GM19372 (cell line): Measurements from ENCODE around the gene ATPAF1.
"Not testable (repeated sequence)": the region's sequence is repeated elsewhere in the genome, so short reads cannot be mapped to it uniquely, and the experiment has no call there.

Experiments used
- ATAC-seq: cut with Tn5 transposase; IDR thresholded peaks from one replicate; pipeline ENCODE4 v1.9.1; 2021; ENCODE audit warnings: mild to moderate bottlenecking, low read depth, moderate library complexity; ENCODE audit not compliant: unreplicated experiment

ATPAF1 gene, protein sequence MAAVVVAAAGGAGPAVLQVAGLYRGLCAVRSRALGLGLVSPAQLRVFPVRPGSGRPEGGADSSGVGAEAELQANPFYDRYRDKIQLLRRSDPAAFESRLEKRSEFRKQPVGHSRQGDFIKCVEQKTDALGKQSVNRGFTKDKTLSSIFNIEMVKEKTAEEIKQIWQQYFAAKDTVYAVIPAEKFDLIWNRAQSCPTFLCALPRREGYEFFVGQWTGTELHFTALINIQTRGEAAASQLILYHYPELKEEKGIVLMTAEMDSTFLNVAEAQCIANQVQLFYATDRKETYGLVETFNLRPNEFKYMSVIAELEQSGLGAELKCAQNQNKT

DNA sequence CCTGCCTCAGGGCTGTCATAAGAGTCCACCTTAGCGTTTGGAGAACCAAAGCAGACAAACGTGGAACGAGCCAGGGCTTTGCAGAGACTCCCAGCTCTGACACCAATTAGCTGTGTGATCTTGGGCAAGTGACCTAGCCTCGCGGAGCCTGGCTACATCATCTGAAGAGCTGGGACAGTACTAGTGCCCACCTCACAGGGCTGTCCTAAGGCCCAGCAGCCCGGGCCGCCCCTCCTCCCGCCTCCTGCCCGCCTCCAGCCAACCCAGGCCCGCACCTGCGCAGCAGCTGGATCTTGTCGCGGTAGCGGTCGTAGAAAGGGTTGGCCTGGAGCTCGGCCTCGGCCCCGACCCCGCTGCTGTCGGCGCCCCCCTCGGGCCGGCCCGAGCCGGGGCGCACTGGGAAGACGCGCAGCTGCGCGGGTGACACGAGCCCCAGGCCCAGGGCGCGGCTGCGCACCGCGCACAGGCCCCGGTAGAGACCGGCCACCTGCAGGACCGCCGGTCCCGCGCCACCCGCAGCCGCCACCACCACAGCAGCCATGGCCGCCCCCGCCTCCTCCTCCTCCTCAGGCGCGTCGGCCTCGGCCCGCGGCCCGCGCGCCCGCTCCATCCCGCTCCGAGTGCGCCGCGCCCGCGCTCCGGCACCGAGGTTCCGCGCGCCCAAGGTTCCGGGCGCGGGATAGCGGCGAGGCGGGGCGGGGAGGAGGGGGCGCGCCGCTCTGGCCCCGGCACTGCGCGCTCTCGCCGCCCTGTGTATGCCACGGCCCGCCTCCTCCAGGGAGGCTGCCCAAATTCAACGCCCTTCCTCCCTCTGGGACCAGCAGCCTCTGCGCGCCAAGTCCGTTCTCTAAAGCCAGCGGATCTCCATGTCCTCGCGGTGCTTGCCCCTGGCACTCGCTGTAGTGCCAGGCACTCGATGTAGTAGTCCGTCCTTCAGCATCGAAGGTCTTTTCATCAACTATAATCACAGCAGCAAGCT is at the start of gene ATPAF1:
Gene ATPAF1 (minus strand): TSS at position 583 of the 979 bp plus-strand sequence. CDS start 42 bp downstream, at position 541.
- ATAC-seq, result peak; percentile 82

DNA sequence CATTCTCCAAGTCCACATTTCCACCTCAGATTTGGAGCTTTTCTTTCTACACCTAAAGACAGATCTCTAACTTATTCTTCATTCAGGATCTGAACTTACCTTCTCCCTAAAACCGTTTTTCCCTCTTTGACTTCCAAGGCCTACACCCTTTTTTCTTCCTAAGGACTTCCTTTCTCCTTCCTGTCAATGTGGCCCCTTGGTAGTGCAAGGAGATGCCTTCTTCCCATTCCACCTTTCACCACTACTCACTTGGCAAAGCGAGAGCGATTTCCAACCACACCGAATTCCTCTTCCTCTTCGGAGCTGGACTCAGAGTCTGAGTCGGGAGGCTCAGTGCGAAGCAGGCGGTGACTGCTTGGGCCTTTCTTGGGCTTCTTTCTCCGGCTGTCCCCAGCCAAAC is 49.5 kb upstream of the ATPAF1 start:
- no peak for ATAC-seq

DNA sequence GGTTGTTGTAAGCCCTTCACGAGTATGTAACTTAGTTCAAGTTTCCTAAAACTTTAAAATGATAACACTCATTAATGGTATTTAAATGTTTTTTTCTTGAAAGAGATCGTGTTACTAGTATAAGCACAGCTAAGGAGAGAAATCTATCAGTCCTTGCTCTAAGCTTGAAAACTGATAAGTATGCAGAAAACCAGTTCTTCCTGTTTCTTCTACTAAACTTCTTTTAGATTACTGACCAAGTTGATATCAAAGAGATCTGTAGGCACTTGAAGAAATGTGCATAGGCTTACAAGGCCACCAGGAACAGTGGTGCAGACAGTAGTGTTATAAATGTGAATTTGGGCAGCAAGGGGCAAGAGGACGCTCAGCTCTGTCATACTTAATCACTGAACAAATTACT is 46.8 kb upstream of the ATPAF1 start:
- no peak for ATAC-seq

DNA sequence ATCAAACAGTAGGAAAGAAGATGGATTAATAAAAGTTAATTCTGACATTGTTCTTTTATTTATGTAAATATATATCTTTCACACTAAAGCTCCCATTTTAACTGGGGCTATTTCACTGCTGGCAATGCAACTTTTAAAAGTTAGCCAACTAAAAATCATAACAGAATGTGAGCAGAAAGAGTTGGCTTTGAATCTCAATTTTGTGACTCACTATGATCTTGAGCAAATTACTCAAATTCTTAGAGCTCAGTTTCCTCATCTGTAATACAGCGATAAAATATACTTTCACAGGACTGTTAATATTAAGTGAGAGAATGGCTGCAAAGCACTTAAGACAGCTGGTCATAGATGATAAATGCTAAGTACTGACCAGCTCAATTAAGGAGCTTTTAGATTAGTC is 40.0 kb upstream of the ATPAF1 start:
- ATAC-seq, result no peak

DNA sequence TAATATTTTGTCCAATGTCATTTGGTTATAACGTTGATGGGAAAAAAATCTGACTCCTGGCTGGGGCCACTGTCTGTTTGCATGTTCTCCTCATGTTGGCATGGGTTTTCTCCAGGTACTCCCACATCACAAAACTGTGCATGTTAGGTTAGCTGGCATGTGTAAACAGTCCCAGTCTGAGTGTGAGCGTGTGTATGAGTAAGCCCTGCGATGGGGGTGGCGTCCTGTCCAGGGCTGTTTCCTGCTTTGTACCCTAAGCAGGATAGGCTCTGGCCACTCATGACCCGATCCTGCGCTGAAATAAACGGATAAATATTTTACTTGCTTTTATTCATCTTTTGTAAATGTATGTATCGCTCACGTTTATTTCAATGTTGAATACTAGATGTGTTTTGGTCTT is 37.2 kb upstream of the ATPAF1 start:
- no peak for ATAC-seq

DNA sequence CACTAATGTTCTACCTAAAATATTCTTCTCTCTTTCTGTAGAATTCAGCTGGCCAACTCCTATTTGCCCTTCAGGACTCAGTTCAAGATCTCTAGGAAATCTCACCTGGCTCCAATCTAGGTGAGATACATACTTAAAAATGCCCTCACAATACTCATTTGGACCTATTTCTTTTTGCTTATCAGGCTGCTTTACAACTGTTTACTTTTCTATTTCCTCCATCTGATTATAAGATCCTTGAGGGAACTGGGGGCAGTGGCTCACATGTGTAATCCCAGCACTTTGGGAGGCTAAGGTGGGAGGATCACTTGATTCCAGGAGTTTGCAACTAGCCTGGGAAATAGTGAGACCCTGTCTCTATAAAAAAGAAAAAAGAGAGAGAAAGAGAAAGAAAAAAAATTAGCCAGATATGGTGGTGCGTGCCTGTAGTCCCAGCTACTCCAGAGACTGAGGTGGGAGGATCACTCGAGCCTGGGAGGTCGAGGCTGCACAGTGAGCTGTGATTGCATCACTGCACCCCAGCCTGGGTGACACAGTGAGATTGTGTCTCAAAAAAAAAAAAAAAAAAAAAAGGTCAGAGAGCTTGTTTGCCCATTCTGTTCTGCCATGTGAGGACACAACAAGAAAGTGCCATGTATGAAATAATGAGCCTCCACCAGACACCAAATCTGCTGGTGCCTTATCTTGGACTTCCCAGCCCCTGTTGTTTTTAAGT is 35.9 kb upstream of the ATPAF1 start:
- ATAC-seq, result no peak

DNA sequence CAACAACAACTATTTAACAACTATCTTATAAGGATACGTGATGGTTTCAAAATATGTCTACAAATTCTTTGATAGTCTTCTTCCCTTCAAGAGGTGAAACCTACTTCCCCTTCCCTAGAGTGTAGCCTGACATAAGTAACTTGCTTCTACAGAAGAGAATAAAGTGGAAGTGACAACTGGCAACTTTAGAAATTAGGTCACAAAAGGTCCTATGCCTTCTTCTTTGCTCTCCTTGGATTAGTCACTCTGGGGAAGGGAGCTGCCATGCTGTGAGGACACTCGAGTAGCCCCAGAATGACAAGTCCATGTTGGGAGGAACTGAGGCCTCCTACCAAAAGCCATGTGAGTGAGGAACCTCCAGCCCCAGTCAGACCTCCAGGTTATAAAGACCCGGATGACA is 31.5 kb upstream of the ATPAF1 start:
- no peak for ATAC-seq

DNA sequence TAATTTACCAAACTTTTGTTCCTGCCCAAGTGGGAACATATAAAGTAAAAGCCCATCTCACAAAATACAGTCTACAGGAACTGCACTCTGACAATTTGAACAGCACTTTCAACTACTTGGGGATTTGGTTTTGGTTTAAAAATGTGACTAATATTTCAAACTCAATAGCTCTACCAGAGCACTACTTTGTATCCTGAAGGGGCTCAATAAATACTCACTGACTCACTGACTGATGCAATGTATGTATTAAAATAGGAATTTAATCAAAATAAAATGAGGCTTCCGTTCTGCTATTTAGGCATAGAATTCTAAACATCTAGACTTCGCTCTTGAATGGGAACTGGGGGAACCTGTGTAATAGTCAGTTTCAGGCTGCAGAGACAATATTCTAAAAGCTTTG is 28.9 kb upstream of the ATPAF1 start:
- ATAC-seq, result no peak

DNA sequence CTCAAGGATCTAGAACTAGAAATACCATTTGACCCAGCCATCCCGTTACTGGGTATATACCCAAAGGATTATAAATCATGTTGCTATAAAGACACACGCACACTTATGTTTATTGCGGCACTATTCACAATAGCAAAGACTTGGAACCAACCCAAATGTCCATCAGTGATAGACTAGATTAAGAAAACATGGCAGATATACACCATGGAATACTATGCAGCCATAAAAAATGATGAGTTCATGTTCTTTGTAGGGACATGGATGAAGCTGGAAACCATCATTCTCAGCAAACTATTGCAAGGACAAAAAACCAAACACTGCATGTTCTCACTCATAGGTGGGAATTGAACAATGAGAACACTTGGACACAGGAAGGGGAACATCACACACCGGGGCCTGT is 26.5 kb upstream of the ATPAF1 start:
- ATAC-seq, result not testable (repeated sequence)

DNA sequence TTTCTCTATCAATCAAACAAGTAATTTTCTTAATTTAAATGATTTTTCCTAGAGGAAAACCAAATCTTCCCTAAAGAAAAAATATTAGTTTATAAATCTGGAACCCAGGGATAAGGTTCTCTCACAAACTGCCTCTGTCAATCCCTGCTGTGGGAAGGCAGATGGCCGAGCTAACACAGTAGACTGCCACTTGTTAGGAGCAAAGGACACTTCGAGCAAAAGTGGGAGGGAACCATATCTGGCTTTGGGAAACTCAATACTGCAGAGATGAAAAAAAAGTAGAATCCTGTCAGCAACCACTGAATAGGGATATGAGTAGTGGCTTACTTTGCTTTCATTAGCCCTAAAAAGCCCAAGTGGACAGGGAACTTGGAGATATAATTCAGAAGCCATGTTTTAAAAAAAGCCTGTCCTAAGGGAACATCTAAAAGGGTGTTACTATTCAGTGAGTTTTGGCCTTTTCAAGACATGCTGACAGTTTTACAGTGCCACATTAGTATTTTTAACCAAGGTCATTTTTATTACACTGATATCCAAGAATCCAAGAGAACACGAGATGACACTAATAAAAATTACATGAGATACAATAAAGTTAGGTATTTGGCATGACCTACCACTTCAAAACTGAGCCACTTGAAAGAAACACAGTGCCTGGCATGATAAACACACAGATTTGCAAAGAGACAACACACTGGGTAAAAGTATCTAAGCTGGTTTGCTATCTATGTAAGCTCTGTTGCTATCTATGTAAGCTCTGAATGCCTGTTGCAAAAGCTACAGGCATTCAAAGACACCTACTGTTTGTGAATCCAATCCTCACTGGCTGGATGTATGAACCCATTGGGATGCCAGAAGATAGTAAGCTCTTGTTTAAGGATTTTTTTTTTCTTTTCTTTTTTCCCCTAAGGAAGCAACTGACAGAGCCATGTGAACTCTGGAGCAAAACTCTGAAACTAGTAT is 24.9 kb upstream of the ATPAF1 start:
- no peak for ATAC-seq

DNA sequence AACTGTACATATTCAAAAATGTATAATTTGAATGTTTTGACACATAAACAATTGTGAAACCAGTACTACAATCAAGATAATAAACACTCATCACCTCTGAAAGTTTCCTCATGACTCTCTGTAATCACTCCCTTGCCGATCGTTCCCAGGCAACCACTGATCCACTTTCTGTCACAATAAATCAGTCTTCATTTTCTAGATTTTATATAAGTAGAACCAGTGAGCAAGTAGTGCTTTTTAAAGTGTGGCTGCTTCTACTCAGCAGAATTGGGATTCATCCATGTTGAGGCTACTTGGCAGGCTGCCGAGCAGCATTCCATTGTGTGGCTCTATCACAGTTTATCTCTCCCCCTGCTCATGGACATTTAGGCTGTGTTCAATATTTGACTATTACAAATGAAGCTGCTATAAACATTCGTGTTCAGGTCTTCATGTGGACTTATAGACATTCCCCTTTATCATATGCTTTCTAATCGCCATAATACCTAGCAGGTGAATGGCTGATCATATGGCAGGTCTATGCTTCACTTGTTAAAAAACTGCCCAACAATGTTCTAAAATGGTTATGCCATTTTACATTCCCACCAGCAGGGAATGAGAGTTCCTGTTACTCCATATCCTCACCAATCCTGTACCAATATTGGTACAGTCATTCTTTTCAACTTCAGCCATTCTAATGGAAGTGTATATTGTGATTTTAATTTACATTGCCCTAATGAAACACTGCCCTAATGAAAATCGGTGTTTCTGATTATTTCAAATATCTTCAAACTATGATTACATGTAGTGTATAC is 24.0 kb upstream of the ATPAF1 start:
- ATAC-seq, result no peak

DNA sequence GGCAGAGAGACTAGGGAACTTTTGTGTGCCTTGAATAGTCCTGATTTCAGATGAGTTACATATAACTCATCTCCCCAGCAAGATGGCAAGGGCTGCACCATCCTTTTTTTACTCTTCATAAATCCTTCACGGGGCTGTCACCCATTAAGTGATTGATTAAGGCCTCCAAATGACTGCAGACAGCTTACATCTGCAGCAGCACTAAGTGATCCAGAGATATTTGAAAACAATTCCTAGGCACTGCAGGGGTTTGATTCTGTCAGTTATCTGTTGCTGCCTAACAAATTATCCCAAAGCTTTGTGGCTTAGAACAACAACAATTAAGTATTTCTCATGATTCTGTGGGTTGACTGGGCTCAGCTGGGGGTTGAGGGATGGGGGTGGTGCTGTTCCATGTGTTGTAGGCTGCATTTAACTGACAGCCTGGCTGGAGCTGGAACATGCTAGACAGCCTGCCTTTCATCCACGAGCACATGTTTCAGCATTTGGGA is 22.8 kb upstream of the ATPAF1 start:
- no peak for ATAC-seq

DNA sequence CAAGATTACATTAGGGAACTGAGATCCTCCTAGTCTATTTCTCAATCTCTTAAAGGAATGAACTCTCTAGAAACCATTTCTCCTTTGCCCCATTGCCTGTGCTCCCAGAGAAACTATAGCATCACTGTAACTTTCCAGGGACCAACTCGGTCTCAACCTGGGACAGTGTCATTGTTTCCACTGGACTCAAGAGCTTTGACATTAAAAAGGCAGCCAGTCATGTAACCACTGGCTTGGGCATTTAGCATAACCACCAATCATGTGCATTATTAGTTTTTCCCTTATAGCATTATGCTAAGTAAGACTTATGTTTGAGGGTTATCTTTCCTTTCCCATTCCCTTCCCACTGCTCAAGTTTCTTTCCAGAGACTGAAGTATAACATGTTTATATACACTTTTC is 21.7 kb upstream of the ATPAF1 start:
- ATAC-seq, result no peak

DNA sequence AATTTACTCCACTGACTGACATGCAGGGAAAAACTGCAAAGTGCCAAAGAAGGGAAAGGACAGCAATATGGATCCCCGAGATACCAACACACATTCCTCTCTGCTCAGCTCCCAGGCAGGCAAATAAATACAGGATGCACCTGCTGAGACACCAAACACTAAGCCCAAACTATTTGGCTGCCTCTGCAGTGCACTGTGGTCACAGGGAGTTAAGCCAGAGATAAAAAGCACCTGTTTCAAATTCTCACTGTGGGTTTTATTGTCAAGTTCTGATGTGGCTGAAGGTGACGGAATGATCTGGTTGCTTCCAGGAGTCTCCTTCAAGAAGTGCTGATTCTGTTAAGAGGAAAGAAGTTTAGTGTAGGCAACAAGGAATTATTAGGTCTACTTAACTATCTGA is 21.2 kb upstream of the ATPAF1 start:
- no peak for ATAC-seq

DNA sequence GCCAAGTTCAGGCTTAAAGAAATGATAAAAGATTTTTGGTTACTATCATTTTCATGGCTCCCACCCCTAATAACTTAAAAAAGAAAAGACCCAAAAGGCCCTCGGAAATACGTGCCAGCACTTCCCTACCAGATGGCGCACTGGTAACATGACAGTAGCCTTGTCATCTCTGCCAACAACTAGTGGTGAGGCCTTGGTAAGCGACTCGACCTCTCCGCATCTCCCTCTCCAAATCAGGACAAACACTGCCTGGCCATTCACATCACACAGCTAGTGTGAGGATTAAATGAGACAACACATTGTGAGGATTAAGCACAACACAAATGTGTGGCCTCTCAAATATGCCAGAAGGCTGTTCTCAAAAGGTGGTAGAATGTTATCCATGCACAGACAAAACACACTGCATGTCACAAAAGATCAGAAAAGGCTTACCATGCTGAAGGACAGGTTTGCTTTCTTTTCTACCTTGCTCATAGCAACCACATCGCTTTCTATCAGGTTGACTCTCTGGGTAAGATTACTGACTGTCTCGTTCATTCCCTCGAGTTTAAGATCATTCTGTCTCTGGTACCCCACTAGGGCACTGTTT is 19.9 kb upstream of the ATPAF1 start:
- ATAC-seq, result no peak

DNA sequence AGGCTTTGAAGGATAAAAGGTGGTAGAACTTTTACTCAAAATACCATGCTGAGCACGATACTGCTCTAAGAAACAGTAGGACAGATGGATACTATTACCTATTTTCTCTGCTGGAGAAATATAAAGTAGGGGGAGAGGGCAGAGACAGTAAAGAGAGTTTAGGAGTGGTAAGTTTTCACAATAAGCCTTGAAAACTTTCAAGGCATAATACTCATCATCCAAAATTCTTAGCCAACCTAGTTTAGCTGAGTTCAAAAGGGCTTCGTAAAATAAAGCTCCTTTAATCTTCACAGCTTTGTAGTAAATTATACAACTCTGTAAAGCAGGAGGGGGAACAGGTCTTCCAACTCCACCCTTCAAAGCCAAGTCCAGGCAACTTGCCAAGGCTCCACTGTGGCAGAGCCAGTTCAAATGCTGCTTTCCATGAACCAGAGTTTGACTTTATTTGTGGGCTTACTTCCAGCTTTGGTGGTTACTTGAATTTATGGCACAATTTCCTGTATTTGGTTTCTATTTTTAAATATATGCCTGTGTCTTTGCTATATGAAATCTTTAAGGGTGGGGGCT is 19.0 kb upstream of the ATPAF1 start:
- ATAC-seq, result no peak

DNA sequence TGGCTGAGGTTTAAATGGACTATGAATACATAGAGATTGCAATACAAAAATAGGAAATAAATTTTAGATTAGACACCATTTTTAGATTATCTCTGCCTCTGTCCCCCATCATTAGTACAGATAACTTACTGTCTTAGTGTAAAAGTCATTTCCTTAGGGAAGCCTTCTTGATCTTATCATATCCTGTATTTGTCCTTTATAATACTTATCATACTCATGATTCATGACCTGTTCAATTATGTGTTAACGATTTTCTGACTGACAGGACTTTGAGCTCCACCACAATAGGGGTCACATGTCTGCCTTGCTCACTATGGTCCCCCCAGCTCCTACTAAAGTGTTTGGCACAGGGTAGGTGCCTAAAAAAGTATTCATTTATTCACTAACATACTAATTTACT is 18.1 kb upstream of the ATPAF1 start:
- no peak for ATAC-seq

DNA sequence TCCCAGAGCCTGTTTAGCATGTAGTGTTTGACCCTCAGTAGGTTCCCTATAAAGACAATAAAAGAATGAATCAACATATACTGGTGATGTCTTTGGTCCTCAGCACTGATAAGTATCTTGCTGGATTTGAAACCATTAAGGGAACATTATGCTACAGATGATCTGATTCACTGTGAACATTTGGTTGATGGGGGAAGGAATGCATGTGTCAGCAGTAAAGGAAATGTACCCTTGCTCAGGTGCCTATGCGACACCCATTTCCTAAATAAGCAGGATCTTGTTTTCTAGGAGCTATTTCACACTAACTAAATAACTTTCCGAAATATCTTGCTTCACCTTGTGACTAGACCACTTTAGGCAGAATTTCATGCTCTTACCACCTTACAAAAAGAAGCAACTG is 16.5 kb upstream of the ATPAF1 start:
- no peak for ATAC-seq
